ENCODE data around the gene BCL2A1. TPM values are rescaled to one million over a fixed set of nuclear protein-coding genes. Genes with fewer than 3 reads are reported as not detected.

Gene BCL2A1
- total RNA-seq, 1 donor from 2014 or later = 1.7 TPM

DNA sequence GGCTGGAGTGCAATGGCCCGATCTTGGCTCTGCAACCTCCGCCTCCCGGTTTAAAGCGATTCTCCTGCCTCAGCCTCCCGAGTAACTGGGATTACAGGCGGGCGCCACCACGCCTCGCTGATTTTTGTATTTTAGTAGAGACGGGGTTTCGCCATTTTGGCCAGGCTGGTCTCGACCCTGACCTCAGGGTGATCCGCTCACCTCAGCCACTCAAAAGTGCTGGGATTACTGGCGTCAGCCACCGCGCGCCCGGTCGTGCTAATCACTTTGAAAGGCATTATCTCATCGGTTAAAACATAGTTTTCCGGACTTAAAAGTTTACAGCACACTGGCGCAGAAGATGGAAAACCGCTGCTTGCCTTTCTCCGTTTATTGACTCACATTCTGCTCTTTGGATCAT is 46.6 kb downstream of the BCL2A1 start:
- intact Hi-C loops (cut with DNase I) = loop anchor here (10.0 kb wide), 1 partner anchor 130 kb away; the partner anchor contains the start of gene ZFAND6
- Histone ChIP-seq H3K4me3 (peak overlapping the region; percentile 88 to 89), H3K27me3 (no peaks in the 10 kb centered on the region), H3K27ac (peak overlapping the region; percentile 93), H3K9me3 (peaks cover 17% of the 10 kb centered on the region), H3K36me3 (peaks cover 0 to 8% of the 10 kb centered on the region in 2 donors), H3K4me1 (peaks cover 12% of the 10 kb centered on the region)
- TF ChIP-seq POLR2AphosphoS5 (IDR thresholded peaks at IDR 0.05; ENCODE audit: insufficient read depth in 1 of 2, low read depth in 1 of 2) (no peak), POLR2A (IDR thresholded peaks at IDR 0.05) (no peak)
- TF ChIP-seq, protein P1, sequence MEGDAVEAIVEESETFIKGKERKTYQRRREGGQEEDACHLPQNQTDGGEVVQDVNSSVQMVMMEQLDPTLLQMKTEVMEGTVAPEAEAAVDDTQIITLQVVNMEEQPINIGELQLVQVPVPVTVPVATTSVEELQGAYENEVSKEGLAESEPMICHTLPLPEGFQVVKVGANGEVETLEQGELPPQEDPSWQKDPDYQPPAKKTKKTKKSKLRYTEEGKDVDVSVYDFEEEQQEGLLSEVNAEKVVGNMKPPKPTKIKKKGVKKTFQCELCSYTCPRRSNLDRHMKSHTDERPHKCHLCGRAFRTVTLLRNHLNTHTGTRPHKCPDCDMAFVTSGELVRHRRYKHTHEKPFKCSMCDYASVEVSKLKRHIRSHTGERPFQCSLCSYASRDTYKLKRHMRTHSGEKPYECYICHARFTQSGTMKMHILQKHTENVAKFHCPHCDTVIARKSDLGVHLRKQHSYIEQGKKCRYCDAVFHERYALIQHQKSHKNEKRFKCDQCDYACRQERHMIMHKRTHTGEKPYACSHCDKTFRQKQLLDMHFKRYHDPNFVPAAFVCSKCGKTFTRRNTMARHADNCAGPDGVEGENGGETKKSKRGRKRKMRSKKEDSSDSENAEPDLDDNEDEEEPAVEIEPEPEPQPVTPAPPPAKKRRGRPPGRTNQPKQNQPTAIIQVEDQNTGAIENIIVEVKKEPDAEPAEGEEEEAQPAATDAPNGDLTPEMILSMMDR (IDR thresholded peaks at IDR 0.05) = no peak
- no peak for DNase-seq (ENCODE audit: extremely low spot score in 2 of 2)

DNA sequence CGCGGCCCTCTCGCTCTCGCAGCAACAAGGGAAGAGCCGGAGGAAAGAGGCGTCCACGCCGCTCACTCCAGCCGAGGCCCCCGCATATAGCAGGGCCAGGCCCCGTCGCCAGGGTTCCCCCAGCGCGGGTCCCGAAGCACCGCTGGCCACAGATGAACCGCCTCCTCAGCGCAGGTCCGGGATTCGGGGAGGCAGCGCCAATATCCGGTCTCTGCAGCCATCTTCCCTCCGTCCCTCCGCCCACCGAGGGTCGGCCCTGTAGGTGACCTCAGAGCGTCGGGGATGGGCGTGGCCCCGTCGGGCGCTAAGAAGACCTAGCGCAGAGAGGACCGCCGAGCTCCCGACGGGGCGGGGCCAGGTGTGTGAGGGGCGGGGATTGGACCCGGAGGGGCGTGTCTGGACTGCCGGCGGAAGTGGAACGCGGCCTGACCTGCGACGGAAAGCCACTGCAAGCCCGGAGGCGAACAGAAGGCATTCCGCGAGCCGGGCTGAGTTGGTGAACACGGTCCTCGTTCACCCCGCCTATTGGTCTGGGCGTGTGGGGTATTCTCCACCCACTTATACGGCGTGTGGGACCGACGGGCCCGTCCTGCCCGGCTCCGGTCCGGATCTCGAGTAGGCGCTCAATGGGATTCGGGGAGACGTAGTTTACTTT is 47.4 kb downstream of the BCL2A1 start:
- intact Hi-C loops (cut with DNase I) = loop anchor here (10.0 kb wide), 1 partner anchor 131 kb away; the partner anchor contains the start of gene ZFAND6
- Histone ChIP-seq H3K27me3 (no peaks in the 10 kb centered on the region), H3K4me1 (peaks cover 12% of the 10 kb centered on the region), H3K9me3 (peaks cover 24% of the 10 kb centered on the region), H3K4me3 (peak overlapping the region; percentile 88 to 89), H3K36me3 (peaks cover 0 to 11% of the 10 kb centered on the region in 2 donors), H3K27ac (peak overlapping the region; percentile 93)
- peak; percentile 83 to 98 for TF ChIP-seq POLR2AphosphoS5 (IDR thresholded peaks at IDR 0.05; ENCODE audit: insufficient read depth in 1 of 2, low read depth in 1 of 2)
- TF ChIP-seq, protein P1 (IDR thresholded peaks at IDR 0.05) = no peak
- peak in 1 of 2 donors; percentile 79 for TF ChIP-seq POLR2A (IDR thresholded peaks at IDR 0.05)
- peak in 1 of 2 donors; percentile 95 for DNase-seq (ENCODE audit: extremely low spot score in 2 of 2)

DNA sequence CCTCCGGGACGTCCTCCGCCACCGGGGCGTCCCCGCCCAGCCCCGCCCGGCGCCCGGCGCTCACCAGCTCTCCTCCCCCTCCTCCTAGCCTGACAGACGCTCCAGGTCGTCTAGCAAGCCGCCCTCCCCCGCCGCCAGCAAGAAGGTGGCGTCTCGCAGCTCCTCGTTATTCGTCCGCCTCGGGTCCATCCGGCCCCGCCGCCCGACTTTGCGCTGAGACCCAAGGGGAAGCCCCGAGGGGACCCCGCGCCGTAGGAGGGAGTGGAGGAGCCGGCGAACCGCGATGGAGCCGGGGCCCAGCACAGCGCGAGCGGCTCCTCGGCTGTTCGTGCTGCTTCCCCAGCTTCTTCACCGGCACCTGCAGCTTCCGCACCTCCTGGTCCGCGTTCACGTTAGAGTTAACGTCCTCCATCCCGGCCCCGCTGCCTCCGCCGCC is 47.9 kb downstream of the BCL2A1 start:
- Histone ChIP-seq H3K36me3 (peaks cover 0 to 11% of the 10 kb centered on the region in 2 donors), H3K9me3 (peaks cover 28% of the 10 kb centered on the region), H3K27ac (peak overlapping the region; percentile 93), H3K27me3 (no peaks in the 10 kb centered on the region), H3K4me3 (peak overlapping the region; percentile 88 to 89), H3K4me1 (peaks cover 12% of the 10 kb centered on the region)
- intact Hi-C loops (cut with DNase I) = loop anchor here (10.0 kb wide), 1 partner anchor 132 kb away; the partner anchor contains the start of gene ZFAND6
- TF ChIP-seq POLR2A (IDR thresholded peaks at IDR 0.05) = no peak
- TF ChIP-seq, protein P1 (IDR thresholded peaks at IDR 0.05) = no peak
- TF ChIP-seq POLR2AphosphoS5 (IDR thresholded peaks at IDR 0.05; ENCODE audit: insufficient read depth in 1 of 2, low read depth in 1 of 2) = no peak
- no peak for DNase-seq (ENCODE audit: extremely low spot score in 2 of 2)

DNA sequence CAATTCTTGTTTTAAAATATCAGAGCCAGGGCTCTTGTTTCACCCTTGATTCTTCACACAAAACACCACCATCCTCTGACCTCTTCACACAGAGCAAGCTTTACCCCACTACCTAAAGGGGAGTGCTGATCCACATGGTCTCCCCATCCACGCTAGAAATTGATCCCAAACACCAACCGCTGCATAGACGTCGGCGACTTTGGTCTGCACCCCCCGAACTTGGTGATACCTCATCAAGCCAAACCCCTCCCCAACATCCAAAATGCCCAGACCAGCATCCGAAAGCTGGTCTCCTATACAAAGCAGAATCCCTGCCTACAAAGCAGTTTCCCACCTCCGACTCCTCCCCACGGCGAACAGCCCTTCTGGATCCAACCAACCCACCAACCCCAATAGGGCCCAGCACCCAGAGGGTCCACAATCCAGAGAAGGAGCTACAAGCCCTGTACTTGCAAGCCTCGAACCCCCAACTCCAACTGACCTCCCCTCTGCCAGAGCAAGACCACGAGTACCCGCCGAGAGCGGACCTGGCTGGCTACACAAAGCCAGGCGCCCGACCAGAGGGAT is 48.4 kb downstream of the BCL2A1 start:
- no peak for DNase-seq (ENCODE audit: extremely low spot score in 2 of 2)
- TF ChIP-seq POLR2A (IDR thresholded peaks at IDR 0.05) = no peak
- TF ChIP-seq, protein P1 (IDR thresholded peaks at IDR 0.05) = no peak
- no peak for TF ChIP-seq POLR2AphosphoS5 (IDR thresholded peaks at IDR 0.05; ENCODE audit: insufficient read depth in 1 of 2, low read depth in 1 of 2)

More for the DNA sequence above, 48.4 kb downstream of the BCL2A1 start:
- peaks cover 33% of the 10 kb centered on the region for H3K9me3 ChIP-seq
- H3K36me3 ChIP-seq = peaks cover 0 to 13% of the 10 kb centered on the region in 2 donors
- intact Hi-C loops (cut with DNase I) = loop anchor here (10.0 kb wide), 1 partner anchor 132 kb away; the partner anchor contains the start of gene ZFAND6
- H3K27ac ChIP-seq = peak overlapping the region; percentile 93
- H3K4me3 ChIP-seq = peak overlapping the region; percentile 88 to 89
- no peaks in the 10 kb centered on the region for H3K27me3 ChIP-seq
- peaks cover 12% of the 10 kb centered on the region for H3K4me1 ChIP-seq

All from vagina (tissue), 2 donors.